GM23248 (cell line): ENCODE data around the gene RPL31.

Source experiments
- EZH2 ChIP-seq: fragments of 200-600 bp; sonication (generic); IDR thresholded peaks from 2 replicates; pipeline ENCODE4 v1.6.1; 2018; ENCODE audit warnings: antibody characterized with exemption, mild to moderate bottlenecking; ENCODE audit not compliant: insufficient read depth, poor library complexity, severe bottlenecking
- EZH2phosphoT487 ChIP-seq: fragments of 200-600 bp; sonication (generic); IDR thresholded peaks from 2 replicates; pipeline ENCODE4 v1.6.1; 2018; ENCODE audit warnings: antibody characterized with exemption, moderate library complexity, mild to moderate bottlenecking, low read depth; ENCODE audit not compliant: insufficient read depth

DNA sequence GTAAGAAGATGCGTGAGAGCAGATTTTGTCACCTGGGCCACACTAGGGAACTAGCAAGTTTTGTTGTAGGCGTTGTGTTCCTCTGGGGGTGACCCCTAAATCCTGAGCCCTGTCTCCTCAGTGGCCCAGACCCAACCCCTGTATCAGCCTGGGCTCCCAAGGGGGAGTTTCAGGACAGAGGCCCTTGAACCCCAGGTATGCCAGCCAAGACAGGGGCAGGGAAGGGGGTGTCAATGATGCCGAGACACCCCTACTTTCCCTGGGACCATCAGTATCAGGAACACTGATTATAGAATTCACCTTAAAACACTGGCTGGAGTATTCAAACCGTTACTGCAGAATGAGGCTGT is 39.1 kb upstream of the RPL31 start:
- TF ChIP-seq EZH2 (no peak), EZH2phosphoT487 (no peak)
